Jurkat, Clone E6-1 (cell line): ENCODE measurements around the gene MAP3K2.
"Not testable (repeated sequence)": the region's sequence is repeated elsewhere in the genome, so short reads cannot be mapped to it uniquely, and the experiment has no call there.

Experiments
- DNase-seq: peaks from one replicate; pipeline ENCODE4 v3.0.0-alpha.2; 2011; ENCODE audit warnings: low read depth, low spot score
- H3K4me3 ChIP-seq: 2 replicates; pipeline ENCODE4 v1.5.1; 2011; ENCODE audit warnings: mild to moderate bottlenecking, low read length, control low read depth, moderate library complexity

Gene MAP3K2

GRCh38 chr2:127409716-127410115 is 21.9 kb upstream of the MAP3K2 start:
- DNase-seq, H3K4me3 ChIP-seq: not testable (repeated sequence)

GRCh38 chr2:127408807-127409099 is 21.0 kb upstream of the MAP3K2 start:
- no peak overlapping the region for H3K4me3 ChIP-seq
- DNase-seq = no peak

- peak; percentile 62 for DNase-seq
- H3K4me3 ChIP-seq = peak overlapping the region; percentile 43
Observed at GRCh38 chr2:127408004-127408806, 20.4 kb upstream of the MAP3K2 start.

DNA sequence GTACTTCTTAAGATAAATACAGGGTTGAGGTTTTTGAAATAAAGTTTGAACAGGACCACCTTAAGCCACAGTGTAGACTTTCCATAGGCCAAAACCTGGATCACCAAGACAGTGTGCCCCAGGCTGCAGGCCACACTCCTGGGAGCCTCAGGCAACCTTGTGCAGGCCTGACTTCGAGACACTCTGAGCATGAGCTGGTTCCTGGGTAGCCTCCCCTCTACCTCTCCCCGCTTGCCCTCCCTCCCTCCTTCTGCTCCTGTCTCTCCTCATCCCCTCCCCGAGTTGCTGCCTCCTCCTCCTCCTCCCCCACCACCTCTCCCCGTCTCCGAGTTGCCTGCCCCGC is 19.9 kb upstream of the MAP3K2 start:
- H3K4me3 ChIP-seq = peak overlapping the region; percentile 43
- no peak for DNase-seq

GRCh38 chr2:127407091-127407490 is 19.3 kb upstream of the MAP3K2 start:
- no peak for DNase-seq
- H3K4me3 ChIP-seq = no peak overlapping the region

DNA sequence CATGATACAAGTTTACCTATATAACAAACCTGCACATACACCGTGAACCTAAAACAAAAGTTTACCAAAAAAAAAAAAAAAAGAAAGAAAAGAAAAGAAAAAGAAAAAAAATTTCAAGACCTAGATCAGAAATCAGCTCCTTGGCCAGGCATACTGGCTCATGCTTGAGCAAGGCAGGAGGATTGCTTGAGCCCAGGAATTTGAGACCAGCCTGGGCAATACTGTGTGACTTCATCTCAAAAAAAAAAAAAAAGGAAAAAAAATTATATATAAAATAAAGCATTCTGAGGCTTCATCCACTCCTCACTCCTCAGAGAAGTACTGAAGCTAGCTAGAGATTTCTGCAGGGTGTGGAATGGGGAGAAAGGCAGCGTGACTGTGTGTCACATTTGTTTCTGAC is 18.7 kb upstream of the MAP3K2 start:
- no peak for DNase-seq
- no peak overlapping the region for H3K4me3 ChIP-seq

GRCh38 chr2:127405255-127405610 is 17.5 kb upstream of the MAP3K2 start:
- no peak for DNase-seq
- no peak overlapping the region for H3K4me3 ChIP-seq

- DNase-seq = no peak
Observed at GRCh38 chr2:127404466-127405254, 16.9 kb upstream of the MAP3K2 start.

GRCh38 chr2:127403460-127403859 is 15.7 kb upstream of the MAP3K2 start:
- no peak overlapping the region for H3K4me3 ChIP-seq
- no peak for DNase-seq

More at GRCh38 chr2:127404466-127405254, 16.9 kb upstream of the MAP3K2 start:
- no peak overlapping the region for H3K4me3 ChIP-seq

- no peak overlapping the region for H3K4me3 ChIP-seq
- DNase-seq = no peak
Observed at GRCh38 chr2:127401757-127402695, 14.3 kb upstream of the MAP3K2 start.

DNA sequence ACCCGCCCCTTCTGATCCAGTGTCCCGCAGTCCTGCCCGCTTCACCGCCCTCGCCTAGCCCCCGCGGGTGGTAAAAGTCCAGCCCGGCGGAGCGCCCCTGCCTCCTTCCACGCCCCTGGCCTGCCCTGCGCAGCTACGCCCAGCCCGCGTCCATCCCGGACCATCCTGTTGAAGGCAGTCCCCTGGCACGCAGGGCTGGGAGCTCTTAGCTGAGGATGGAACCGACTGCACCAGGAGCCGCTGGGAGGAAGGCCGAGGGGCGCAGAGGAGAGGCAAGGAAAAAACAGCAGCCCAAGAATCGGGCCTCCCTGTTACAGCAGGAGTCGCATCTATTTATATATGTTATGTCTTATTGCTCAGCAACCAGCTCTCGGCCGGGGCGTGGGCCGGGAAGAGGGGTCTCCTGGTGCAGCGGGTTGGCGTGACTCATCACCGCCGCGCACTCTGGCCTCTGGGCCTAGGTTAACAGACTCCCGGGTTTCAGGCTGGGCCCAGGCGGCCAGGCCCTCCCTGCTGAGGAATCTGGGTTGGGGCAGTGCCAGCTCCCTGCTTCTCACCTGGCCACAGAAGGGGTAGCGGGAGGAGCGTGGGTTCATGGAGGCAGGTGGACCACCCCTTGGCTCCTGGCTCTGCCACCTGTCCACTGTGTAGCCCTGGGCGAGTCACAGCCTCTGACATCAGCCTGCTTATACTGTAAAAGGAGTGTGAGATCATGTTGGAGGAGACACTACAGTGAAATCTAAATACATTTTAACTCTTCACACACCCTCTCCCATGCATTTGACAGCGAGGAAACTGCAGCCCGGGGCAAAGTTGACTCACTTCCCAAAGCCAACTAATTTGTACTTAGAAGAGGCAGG is 13.4 kb upstream of the MAP3K2 start:
- DNase-seq = no peak
- H3K4me3 ChIP-seq = no peak overlapping the region

DNA sequence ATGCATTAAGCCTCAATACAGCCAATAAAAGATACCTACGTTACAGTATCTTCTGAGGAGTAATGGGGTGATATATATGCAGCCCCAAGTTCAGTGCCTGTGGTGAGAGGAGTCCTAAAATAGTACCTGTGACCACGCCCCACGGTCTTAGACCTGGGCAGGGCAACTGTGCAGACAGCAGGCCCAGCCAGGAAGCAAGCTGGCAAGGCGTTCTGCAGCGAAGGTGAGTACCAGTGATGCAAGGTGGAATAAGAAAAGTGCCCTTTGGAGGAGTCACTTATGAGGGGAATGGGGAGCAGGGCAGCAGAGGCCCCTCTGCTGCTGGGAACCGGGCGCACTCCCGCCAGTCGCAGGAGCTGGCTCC is 12.7 kb upstream of the MAP3K2 start:
- DNase-seq = no peak
- no peak overlapping the region for H3K4me3 ChIP-seq

GRCh38 chr2:127398239-127398590 is 10.4 kb upstream of the MAP3K2 start:
- no peak for DNase-seq
- H3K4me3 ChIP-seq = no peak overlapping the region

GRCh38 chr2:127397568-127398238 is 9.9 kb upstream of the MAP3K2 start:
- DNase-seq = no peak

GRCh38 chr2:127394492-127394891 is 6.7 kb upstream of the MAP3K2 start:
- DNase-seq = no peak
- H3K4me3 ChIP-seq = no peak overlapping the region

More at GRCh38 chr2:127397568-127398238, 9.9 kb upstream of the MAP3K2 start:
- no peak overlapping the region for H3K4me3 ChIP-seq

- no peak overlapping the region for H3K4me3 ChIP-seq
- no peak for DNase-seq
Observed at GRCh38 chr2:127392828-127393578, 5.2 kb upstream of the MAP3K2 start.

- DNase-seq = no peak
- H3K4me3 ChIP-seq = no peak overlapping the region
Observed at GRCh38 chr2:127392133-127392827, 4.5 kb upstream of the MAP3K2 start.
